Measurements from ENCODE around the gene SCP2. TPM values are rescaled to one million over a fixed set of nuclear protein-coding genes. Genes with fewer than 3 reads are reported as not detected.

SCP2 gene
- polyA plus RNA-seq, 1 of the 3 experiments (the other 2 are of a cell fraction) = 49.5 TPM

DNA sequence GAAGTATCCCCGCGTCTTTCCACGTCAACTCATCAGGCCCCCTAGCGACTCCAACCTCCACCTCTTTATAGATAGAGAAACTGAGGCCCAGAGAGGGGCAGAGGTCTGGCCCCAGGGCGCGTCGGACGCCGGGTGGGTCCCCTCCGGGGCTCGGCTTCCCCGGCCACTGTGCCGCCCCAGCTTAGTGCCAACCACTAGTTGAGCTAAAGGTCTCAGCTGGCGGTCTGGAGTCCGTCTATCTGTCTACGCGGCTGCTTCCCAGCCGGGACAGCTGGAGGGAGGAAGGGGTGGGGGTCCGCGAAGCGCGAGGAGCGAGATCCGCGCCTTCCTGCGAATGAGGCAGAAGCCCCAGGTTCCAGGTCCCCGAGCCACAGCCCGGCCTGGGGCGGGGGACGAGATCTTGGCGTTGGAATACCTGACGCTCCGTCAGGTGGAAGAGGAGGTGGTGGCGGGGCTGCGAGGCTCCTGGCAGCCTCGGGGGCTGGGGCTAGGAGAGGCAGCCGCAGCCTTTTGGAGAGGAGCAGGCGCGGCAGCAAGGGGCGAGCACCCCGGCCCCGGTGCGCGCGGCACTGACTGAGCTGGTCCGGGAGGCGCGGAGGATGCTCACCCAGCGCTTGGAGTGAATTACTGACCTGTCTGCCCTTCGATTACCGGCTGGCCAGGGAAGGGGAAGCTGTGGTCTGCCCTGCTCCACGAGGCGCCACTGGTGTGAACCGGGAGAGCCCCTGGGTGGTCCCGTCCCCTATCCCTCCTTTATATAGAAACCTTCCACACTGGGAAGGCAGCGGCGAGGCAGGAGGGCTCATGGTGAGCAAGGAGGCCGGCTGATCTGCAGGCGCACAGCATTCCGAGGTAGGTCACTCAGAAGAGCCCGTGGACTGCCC, 135.9 kb downstream of the SCP2 start:
- peak overlapping the region; percentile 54 for H3K4me3 ChIP-seq (ENCODE audit: low read depth in 2 of 2, low read length in 1 of 2)
- H3K9ac ChIP-seq = 0 out of 2 replicates have a peak overlapping the region, but pooled peaks have one; percentile 39
- no peak overlapping the region; the same call in 1 of the 2 replicates for H2AFZ ChIP-seq (ENCODE audit: low read depth)
- no peaks in the 10 kb centered on the region for H4K20me1 ChIP-seq (ENCODE audit: insufficient read depth)
- peaks cover 3 to 15% of the 10 kb centered on the region in 2 experiments; a peak in 2 of 4 replicates for H3K4me1 ChIP-seq (ENCODE audit: control insufficient read depth in 1 of 2, insufficient read depth in 2 of 2, low read depth in 1 of 2, low read length in 1 of 2)
- no peaks in the 10 kb centered on the region for H3K9me3 ChIP-seq
- H3K4me2 ChIP-seq = peak overlapping the region; percentile 97
- POLR2A ChIA-PET = no interaction called here
- CTCF ChIA-PET = interaction anchor here (0.9 to 2.1 kb wide), 3 partner anchors 15 to 123 kb away, joined by 3 to 7 read pairs (median 4); no protein-coding TSS in a partner anchor
- no peaks in the 10 kb centered on the region for H3K79me2 ChIP-seq (ENCODE audit: insufficient read depth)
- TF ChIP-seq TEAD4 (IDR thresholded peaks at IDR 0.05; ENCODE audit: borderline replicate concordance, insufficient read depth) (no peak), RAD21 (IDR thresholded peaks at IDR 0.05; ENCODE audit: low read length) (no peak; the same call in 1 of the 2 replicates), MXI1 (IDR thresholded peaks at IDR 0.05; ENCODE audit: low read depth, low read length) (no peak), FOXJ3 (CRISPR knock-in tag; IDR thresholded peaks at IDR 0.05) (no peak), NRF1 (IDR thresholded peaks at IDR 0.05; ENCODE audit: low read depth, low read length) (no peak), CHD2 (IDR thresholded peaks at IDR 0.05; ENCODE audit: low read length, partially characterized antibody) (no peak), CTCF (IDR thresholded peaks at IDR 0.05) (no peak), MEF2A (IDR thresholded peaks at IDR 0.05; ENCODE audit: borderline replicate concordance, low read depth) (no peak)
- TF ChIP-seq, protein P1, sequence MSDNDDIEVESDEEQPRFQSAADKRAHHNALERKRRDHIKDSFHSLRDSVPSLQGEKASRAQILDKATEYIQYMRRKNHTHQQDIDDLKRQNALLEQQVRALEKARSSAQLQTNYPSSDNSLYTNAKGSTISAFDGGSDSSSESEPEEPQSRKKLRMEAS (IDR thresholded peaks at IDR 0.05; ENCODE audit: low read depth) = no peak
- TF ChIP-seq, protein P2, sequence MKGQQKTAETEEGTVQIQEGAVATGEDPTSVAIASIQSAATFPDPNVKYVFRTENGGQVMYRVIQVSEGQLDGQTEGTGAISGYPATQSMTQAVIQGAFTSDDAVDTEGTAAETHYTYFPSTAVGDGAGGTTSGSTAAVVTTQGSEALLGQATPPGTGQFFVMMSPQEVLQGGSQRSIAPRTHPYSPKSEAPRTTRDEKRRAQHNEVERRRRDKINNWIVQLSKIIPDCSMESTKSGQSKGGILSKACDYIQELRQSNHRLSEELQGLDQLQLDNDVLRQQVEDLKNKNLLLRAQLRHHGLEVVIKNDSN (IDR thresholded peaks at IDR 0.05; ENCODE audit: borderline replicate concordance, low read depth) = no peak
- TF ChIP-seq, protein P3, sequence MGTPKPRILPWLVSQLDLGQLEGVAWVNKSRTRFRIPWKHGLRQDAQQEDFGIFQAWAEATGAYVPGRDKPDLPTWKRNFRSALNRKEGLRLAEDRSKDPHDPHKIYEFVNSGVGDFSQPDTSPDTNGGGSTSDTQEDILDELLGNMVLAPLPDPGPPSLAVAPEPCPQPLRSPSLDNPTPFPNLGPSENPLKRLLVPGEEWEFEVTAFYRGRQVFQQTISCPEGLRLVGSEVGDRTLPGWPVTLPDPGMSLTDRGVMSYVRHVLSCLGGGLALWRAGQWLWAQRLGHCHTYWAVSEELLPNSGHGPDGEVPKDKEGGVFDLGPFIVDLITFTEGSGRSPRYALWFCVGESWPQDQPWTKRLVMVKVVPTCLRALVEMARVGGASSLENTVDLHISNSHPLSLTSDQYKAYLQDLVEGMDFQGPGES (IDR thresholded peaks at IDR 0.05; ENCODE audit: low read depth, low read length) = no peak
- TF ChIP-seq, protein P4, sequence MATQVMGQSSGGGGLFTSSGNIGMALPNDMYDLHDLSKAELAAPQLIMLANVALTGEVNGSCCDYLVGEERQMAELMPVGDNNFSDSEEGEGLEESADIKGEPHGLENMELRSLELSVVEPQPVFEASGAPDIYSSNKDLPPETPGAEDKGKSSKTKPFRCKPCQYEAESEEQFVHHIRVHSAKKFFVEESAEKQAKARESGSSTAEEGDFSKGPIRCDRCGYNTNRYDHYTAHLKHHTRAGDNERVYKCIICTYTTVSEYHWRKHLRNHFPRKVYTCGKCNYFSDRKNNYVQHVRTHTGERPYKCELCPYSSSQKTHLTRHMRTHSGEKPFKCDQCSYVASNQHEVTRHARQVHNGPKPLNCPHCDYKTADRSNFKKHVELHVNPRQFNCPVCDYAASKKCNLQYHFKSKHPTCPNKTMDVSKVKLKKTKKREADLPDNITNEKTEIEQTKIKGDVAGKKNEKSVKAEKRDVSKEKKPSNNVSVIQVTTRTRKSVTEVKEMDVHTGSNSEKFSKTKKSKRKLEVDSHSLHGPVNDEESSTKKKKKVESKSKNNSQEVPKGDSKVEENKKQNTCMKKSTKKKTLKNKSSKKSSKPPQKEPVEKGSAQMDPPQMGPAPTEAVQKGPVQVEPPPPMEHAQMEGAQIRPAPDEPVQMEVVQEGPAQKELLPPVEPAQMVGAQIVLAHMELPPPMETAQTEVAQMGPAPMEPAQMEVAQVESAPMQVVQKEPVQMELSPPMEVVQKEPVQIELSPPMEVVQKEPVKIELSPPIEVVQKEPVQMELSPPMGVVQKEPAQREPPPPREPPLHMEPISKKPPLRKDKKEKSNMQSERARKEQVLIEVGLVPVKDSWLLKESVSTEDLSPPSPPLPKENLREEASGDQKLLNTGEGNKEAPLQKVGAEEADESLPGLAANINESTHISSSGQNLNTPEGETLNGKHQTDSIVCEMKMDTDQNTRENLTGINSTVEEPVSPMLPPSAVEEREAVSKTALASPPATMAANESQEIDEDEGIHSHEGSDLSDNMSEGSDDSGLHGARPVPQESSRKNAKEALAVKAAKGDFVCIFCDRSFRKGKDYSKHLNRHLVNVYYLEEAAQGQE (IDR thresholded peaks at IDR 0.05; ENCODE audit: low read depth, low read length) = no peak
- H3K9me2 ChIP-seq = no peaks in the 10 kb centered on the region
- no peaks in the 10 kb centered on the region for H3K36me3 ChIP-seq (replicated peaks in 1 of 2; ENCODE audit: control insufficient read depth in 1 of 2, insufficient read depth in 2 of 2, low read length in 1 of 2)
- no peaks in the 10 kb centered on the region for H3F3A ChIP-seq (replicated peaks; ENCODE audit: insufficient read depth)
- WGBS (ENCODE audit: low lambda C conversion rate) = 36% methylated on average over 26 of the region's 61 CpGs
- DNase-seq = peak; percentile 72
- H3K27ac ChIP-seq (ENCODE audit: low read depth in 2 of 2, low read length in 1 of 2) = no peak overlapping the region
- no peaks in the 10 kb centered on the region for H3K27me3 ChIP-seq (ENCODE audit: insufficient read depth)

All from SK-N-SH (cell line).